GM18861 (cell line): ENCODE data around the gene SERINC5.
"Not testable (repeated sequence)": the region's sequence is repeated elsewhere in the genome, so short reads cannot be mapped to it uniquely, and the experiment has no call there.

Experiments used
- ATAC-seq: cut with Tn5 transposase; IDR thresholded peaks from one replicate; pipeline ENCODE4 v1.9.1; 2021; ENCODE audit not compliant: unreplicated experiment

SERINC5 gene

GRCh38 chr5:80181618-80182211 lies 74.1 kb downstream of the SERINC5 start:
- ATAC-seq, result no peak

- ATAC-seq, result no peak
Observed at GRCh38 chr5:80177236-80177635, 78.6 kb downstream of the SERINC5 start.

GRCh38 chr5:80175337-80175736 lies 80.5 kb downstream of the SERINC5 start:
- no peak for ATAC-seq

GRCh38 chr5:80174790-80175189 lies 81.1 kb downstream of the SERINC5 start:
- no peak for ATAC-seq

- ATAC-seq, result no peak
Observed at GRCh38 chr5:80172067-80172695, 83.7 kb downstream of the SERINC5 start.

- ATAC-seq, result no peak
Observed at GRCh38 chr5:80170117-80170535, 85.7 kb downstream of the SERINC5 start.

GRCh38 chr5:80168388-80169028 lies 87.3 kb downstream of the SERINC5 start:
- no peak for ATAC-seq

- ATAC-seq, result no peak
Observed at GRCh38 chr5:80165452-80165851, 90.4 kb downstream of the SERINC5 start.

GRCh38 chr5:80161165-80161564 lies 94.7 kb downstream of the SERINC5 start:
- no peak for ATAC-seq

- no peak for ATAC-seq
Observed at GRCh38 chr5:80160242-80160641, 95.6 kb downstream of the SERINC5 start.

- ATAC-seq, result no peak
Observed at GRCh38 chr5:80159133-80159815, 96.6 kb downstream of the SERINC5 start.

GRCh38 chr5:80156156-80156555 lies 99.7 kb downstream of the SERINC5 start:
- ATAC-seq, result no peak

- no peak for ATAC-seq
Observed at GRCh38 chr5:80154749-80155148, 101.1 kb downstream of the SERINC5 start.

GRCh38 chr5:80154289-80154688 lies 101.6 kb downstream of the SERINC5 start:
- ATAC-seq, result not testable (repeated sequence)

- no peak for ATAC-seq
Observed at GRCh38 chr5:80153586-80154126, 102.2 kb downstream of the SERINC5 start.

GRCh38 chr5:80152778-80153177 lies 103.1 kb downstream of the SERINC5 start:
- ATAC-seq, result no peak

GRCh38 chr5:80151890-80152289 lies 104.0 kb downstream of the SERINC5 start:
- no peak for ATAC-seq

- ATAC-seq, result no peak
Observed at GRCh38 chr5:80150731-80151130, 105.1 kb downstream of the SERINC5 start.

- no peak for ATAC-seq
Observed at GRCh38 chr5:80149161-80149609, 106.7 kb downstream of the SERINC5 start.

- no peak for ATAC-seq
Observed at GRCh38 chr5:80147119-80147815, 108.6 kb downstream of the SERINC5 start.

GRCh38 chr5:80146046-80146445 lies 109.8 kb downstream of the SERINC5 start:
- ATAC-seq, result no peak
